Measurements from ENCODE around the gene NPPA.

GRCh38 chr1:11874624-11875023 lies 27.0 kb upstream of the NPPA start:
- TF ChIP-seq CTCF (IDR thresholded peaks at IDR 0.05; ENCODE audit: poor library complexity) (no peak), EZH2phosphoT487 (IDR thresholded peaks at IDR 0.05; ENCODE audit: low read depth, severe bottlenecking, unreplicated experiment) (no peak), EZH2 (IDR thresholded peaks at IDR 0.05; ENCODE audit: borderline replicate concordance) (no peak)

Measured in hepatocyte (in vitro differentiated cells).